Measurements from ENCODE around the gene SAXO1. TPM values are rescaled to one million over a fixed set of nuclear protein-coding genes. Genes with fewer than 3 reads are reported as not detected.

The SAXO1 gene
- total RNA-seq, 1 experiment from 2014 or later: not detected

DNA sequence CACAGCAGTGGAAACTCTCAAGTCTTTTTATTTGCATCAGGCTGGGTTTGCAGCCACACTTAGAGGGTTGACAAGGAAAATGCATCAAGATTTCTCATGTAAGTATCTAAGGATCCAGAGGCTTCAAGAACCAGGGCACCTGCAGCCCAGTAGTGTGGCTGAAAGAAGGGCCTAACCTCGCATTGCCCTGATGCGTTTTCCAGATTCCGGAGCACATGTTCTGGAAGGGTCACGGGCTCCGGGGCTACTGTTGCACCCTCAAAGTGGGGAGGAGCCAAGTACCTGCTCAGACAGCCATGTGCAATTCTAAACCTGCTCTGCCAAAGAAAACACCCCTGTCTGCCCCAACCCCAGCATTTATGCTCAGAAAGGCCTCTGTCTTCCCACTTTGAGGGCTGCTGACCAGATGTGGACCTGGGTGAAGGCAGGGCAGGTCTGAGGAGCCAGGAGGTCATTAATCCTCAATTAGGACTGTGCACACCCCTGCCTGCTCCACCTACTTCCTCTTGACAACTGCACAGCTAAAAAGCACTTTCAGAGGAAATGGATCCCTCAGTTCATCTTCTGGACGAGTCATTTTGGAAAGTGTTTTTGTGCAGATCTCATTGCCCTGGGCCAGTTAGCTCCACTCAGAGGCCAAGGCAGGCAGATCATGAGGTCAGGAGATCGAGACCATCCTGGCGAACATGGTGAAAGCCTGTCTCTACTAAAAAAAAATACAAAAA lies 110.7 kb downstream of the SAXO1 start (continued):
- TF ChIP-seq CTCF (IDR thresholded peaks at IDR 0.05 in 2 of 3, conservative IDR thresholded peaks at IDR 0.05 in 1 of 3; ENCODE audit: borderline replicate concordance in 1 of 3, insufficient read depth in 1 of 3, low read depth in 2 of 3, low read length in 2 of 3) (no peak), CBX3 (IDR thresholded peaks at IDR 0.05; ENCODE audit: low read depth) (no peak), ZBTB33 (IDR thresholded peaks at IDR 0.05; ENCODE audit: extremely low read depth, insufficient replicate concordance, low read length) (no peak)

DNA sequence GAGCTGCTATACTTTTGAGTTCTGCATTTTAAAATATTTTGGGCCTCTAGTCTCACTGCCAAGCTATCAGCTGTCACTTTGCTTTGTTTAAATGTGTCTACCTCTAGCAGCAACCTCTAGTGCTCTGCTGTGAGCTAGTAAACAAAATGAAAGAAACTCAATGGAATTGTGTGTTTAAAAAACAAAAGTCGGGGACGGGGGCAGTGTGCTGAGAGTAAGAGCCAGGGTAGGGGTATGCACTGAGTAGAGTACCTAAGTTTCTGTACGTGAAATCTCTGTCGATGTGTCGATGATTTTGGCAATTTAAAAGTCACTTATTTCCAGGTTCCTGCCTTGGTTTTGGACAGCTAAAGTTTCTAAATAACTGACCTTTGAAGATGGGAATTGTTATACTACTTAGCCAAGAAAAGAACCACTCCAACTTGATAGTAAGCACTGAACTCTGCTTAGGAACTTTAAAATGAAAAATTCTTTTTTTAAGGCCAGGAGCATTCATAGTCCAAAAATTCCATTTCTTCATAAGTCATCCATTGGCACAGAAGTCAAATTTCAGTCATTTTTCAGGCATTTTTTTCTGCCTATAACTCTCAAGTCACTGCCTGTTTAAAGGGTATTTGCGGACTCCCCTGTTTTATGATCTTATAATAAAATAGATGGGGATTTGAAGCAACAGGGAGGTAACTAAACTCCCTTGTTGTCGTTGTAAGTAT lies 111.5 kb downstream of the SAXO1 start:
- TF ChIP-seq ZNF274 (IDR thresholded peaks at IDR 0.05; ENCODE audit: low read depth, low read length) (no peak), EGR1 (IDR thresholded peaks at IDR 0.05; ENCODE audit: low read depth) (no peak), POLR2AphosphoS5 (IDR thresholded peaks at IDR 0.05; ENCODE audit: low read depth, low read length) (no peak), SRF (IDR thresholded peaks at IDR 0.05; ENCODE audit: low read depth) (no peak)
- BruUV-seq (replicated peaks): no TSS peak
- H4K20me1 ChIP-seq (ENCODE audit: insufficient read depth): no peaks in the 10 kb centered on the region
- no peak overlapping the region for H2AFZ ChIP-seq (ENCODE audit: low read depth, low read length, poor library complexity, severe bottlenecking)
- POLR2A ChIA-PET: no interaction called here
- no peaks in the 10 kb centered on the region for H3K36me3 ChIP-seq (ENCODE audit: control insufficient read depth in 1 of 2, insufficient read depth in 2 of 2, low read length in 2 of 2)
- no peaks in the 10 kb centered on the region for H3K4me1 ChIP-seq (ENCODE audit: control insufficient read depth in 1 of 2, insufficient read depth in 2 of 2, low read length in 2 of 2)
- intact Hi-C loops (cut with micrococcal nuclease): no loop called here
- H3K9me2 ChIP-seq (ENCODE audit: insufficient read depth): no peaks in the 10 kb centered on the region
- no peak overlapping the region for H3K4me2 ChIP-seq (ENCODE audit: low read length)
- no peak overlapping the region for H3K4me3 ChIP-seq (replicated peaks in 1 of 2; ENCODE audit: low read depth in 1 of 2, low read length in 2 of 2)
- DNase-seq (ENCODE audit: low read depth, low spot score) (no peak), ATAC-seq (no peak)
- H3K9ac ChIP-seq (ENCODE audit: low read length): no peak overlapping the region
- H3K27me3 ChIP-seq (ENCODE audit: insufficient read depth, low read length): no peaks in the 10 kb centered on the region
- no peaks in the 10 kb centered on the region for H3K79me2 ChIP-seq (ENCODE audit: insufficient read depth, low read length)
- CTCF ChIA-PET: no interaction called here
- no peak overlapping the region for H3K27ac ChIP-seq (ENCODE audit: low read depth, low read length)
- RAD21 ChIA-PET (ENCODE audit: low non-redundant PET in 1 of 2, low total read pairs in 2 of 2, uncharacterized antibody in 2 of 2, unreplicated experiment in 2 of 2): no interaction called here
- H3K9me3 ChIP-seq (ENCODE audit: control insufficient read depth in 1 of 2, insufficient read depth in 1 of 2, low read depth in 1 of 2, low read length in 2 of 2): no peaks in the 10 kb centered on the region

Measured in HCT116 (cell line).